HAP-1 (cell line): ENCODE results near the gene SASH1.

ENCODE experiments used
- DNase-seq, 2 experiments: peaks; one replicate each; pipeline ENCODE4 v3.0.0-alpha.2; 2016 to 2020; ENCODE audit warnings: low spot score in 2 of 2
- H3K27me3 ChIP-seq: fragments of 250-450 bp; sonication (Bioruptor Pico); 2 replicates; pipeline ENCODE4 v1.5.1; 2020; ENCODE audit warnings: low read depth, mild to moderate bottlenecking, moderate library complexity
- H3K36me3 ChIP-seq: fragments of 250-450 bp; sonication (Bioruptor Pico); replicated peaks from 2 replicates; pipeline ENCODE4 v1.5.1; 2020; ENCODE audit warnings: mild to moderate bottlenecking
- H3K4me1 ChIP-seq: fragments of 250-450 bp; sonication (Bioruptor Pico); 2 replicates; pipeline ENCODE4 v1.5.1; 2020; ENCODE audit warnings: mild to moderate bottlenecking
- H3K4me3 ChIP-seq: fragments of 250-450 bp; sonication (Bioruptor Pico); 2 replicates; pipeline ENCODE4 v1.5.1; 2020; ENCODE audit warnings: mild to moderate bottlenecking, moderate library complexity
- H3K9me3 ChIP-seq: fragments of 250-450 bp; sonication (Bioruptor Pico); 2 replicates; pipeline ENCODE4 v1.5.1; 2020; ENCODE audit warnings: mild to moderate bottlenecking, moderate library complexity
- in situ Hi-C: fragments of 300-500 bp; cut with MboI; formaldehyde crosslinking; loops from 3 replicates; pipeline ENCODE4 v1.14.3; 2020; ENCODE audit warnings: low sequenced_read_pairs, inconsistent platforms, mixed read lengths

The SASH1 gene

DNA sequence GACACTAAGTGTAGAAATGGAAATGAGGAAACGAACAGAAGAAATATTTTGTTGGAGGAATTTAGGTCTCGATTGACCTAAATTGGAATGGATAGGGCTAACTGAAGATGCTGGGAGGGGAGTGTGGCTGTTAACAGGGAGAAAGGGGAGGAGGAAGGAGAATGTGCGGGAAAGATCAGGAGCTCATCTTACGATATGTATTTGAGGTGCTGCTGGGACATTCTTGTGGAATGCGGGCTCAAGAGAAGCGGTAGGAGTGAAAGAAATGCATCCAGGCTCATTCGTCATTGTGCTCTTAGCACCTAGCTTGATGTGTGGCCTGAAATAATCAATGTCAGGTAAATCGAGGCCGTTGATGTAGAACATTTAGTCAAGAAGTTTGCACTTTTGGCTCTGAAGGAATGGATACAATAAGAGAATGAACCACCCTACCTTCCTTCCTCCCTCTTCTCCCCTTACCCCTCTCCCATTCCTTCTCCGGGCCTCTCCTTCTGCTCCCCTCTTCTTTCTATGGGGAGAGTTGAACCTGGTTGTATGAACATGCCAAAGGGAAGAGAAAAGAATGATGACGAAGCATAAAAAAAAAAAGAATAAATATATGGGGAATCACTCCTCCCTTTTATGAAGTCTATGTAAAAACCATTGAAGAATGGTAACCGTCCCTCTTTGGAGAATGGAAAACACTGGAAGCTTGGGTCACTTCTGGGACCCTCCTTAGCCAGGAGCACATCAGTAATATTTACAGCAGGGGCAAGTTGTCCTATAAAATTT lies 70.9 kb downstream of the SASH1 start:
- in situ Hi-C loops = no loop called here
- DNase-seq = no peak
- Histone ChIP-seq H3K9me3 (no peaks in the 10 kb centered on the region), H3K27me3 (no peaks in the 10 kb centered on the region), H3K4me3 (no peak overlapping the region), H3K36me3 (no peaks in the 10 kb centered on the region), H3K4me1 (no peaks in the 10 kb centered on the region)

DNA sequence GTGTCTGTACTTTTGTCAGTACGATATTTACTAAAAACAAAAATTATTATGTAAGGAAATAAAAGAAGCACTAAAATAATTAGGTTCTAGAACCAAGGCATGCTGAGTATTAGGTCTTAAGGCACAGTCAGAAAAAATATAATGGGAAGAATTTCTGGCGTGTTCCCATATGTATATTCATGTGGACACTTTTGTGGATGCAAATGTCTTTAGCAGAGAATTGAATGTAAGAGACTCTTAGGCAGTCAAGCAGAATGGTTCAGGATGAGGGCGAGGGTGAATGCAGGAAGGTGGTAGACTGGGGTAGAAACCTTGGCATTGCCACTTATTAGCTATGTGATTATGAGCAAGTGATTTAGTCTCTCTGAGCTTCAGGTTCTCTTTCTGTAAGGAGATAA lies 71.5 kb downstream of the SASH1 start:
- Histone ChIP-seq H3K27me3 (no peaks in the 10 kb centered on the region), H3K36me3 (no peaks in the 10 kb centered on the region), H3K9me3 (no peaks in the 10 kb centered on the region), H3K4me3 (no peak overlapping the region), H3K4me1 (no peaks in the 10 kb centered on the region)
- in situ Hi-C loops = no loop called here
- DNase-seq = no peak

DNA sequence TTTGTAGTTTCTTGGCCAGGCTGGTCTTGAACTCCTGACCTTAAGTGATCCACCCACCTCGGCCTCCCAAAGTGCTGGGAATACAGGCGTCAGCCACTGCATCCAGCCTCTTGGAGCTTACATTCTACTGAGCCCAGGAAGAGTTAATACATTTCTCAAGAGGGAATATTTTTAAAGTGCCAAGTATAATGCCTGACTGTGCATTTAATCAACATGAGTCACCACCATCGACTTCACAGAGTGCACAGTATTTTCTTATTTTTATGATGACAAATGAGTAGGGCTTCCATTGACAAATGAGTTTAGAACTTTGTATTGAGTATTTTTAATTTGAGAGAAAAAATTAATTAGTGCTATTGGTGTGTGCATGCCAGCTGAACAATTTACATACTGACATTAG lies 72.2 kb downstream of the SASH1 start:
- no peaks in the 10 kb centered on the region for H3K36me3 ChIP-seq
- H3K4me1 ChIP-seq = no peaks in the 10 kb centered on the region
- H3K27me3 ChIP-seq = no peaks in the 10 kb centered on the region
- in situ Hi-C loops = no loop called here
- H3K9me3 ChIP-seq = no peaks in the 10 kb centered on the region
- DNase-seq = no peak
- no peak overlapping the region for H3K4me3 ChIP-seq

DNA sequence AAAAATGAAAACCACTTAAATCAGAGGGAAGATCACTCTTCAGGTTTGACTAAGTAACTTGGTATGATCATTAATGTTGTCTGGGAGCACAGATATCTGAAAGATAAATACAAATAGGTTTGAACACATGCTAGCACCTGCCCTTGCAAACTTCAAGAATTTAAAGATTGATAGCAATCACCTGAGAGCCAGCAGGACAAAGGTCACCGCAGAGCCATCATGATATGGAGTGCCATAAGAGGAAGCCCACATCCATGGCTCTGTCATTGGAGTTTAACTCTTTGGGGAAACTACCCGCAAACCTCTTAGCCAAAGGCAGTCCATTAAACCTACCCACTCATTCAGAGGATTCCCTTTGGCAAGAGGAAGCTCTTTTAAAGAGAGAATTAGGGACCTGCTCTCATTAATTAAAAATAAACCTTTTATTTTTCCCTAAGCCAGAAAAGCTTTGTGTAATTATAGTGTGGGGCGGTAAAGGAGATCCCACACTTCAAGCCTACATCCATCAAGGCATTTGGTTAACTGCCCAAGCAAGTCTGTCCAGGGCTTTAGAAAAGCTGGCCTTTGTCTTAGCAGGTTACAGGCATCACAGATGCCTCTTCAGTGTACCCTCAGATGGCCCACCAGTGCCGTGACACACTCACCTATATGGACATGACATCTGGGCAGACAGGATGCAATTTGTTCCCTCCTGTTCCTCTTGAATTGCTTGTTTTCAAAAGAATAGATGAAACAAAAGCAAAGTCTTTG lies 73.0 kb downstream of the SASH1 start:
- in situ Hi-C loops = no loop called here
- no peaks in the 10 kb centered on the region for H3K36me3 ChIP-seq
- no peaks in the 10 kb centered on the region for H3K27me3 ChIP-seq
- H3K9me3 ChIP-seq = no peaks in the 10 kb centered on the region
- H3K4me1 ChIP-seq = no peaks in the 10 kb centered on the region
- DNase-seq = no peak
- H3K4me3 ChIP-seq = no peak overlapping the region

DNA sequence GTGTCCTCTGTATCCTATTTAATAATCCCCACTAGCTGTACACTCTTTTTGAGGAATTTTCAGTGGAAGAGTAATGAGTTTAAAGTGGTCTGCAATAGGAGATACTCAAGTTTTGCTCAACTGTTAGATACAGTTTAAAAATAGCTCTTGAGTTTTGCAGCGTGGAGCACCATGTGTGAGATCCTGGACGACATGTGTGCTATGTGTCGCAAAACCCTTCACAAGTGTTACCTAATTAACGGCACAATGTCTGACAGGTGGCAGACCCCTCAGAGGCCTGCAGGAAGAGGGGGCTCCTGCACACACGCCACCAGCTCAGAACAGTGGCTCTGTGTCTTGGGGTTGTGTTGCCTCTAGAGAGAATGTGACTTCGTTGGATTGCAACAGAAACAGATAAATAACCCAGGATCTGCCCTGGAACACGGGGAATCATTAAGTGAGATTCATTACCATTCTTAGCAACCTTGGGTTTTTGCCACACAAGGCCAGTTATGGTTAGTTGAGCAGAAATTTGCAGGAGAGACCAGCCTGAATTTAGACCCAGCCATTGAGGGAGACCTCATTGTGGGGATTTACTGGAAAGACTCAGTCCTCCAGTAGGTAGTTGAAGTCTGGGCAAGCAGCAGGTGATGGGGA lies 73.8 kb downstream of the SASH1 start:
- Histone ChIP-seq H3K4me3 (no peak overlapping the region), H3K4me1 (no peaks in the 10 kb centered on the region), H3K9me3 (no peaks in the 10 kb centered on the region), H3K27me3 (no peaks in the 10 kb centered on the region), H3K36me3 (no peaks in the 10 kb centered on the region)
- no peak for DNase-seq
- in situ Hi-C loops = no loop called here

DNA sequence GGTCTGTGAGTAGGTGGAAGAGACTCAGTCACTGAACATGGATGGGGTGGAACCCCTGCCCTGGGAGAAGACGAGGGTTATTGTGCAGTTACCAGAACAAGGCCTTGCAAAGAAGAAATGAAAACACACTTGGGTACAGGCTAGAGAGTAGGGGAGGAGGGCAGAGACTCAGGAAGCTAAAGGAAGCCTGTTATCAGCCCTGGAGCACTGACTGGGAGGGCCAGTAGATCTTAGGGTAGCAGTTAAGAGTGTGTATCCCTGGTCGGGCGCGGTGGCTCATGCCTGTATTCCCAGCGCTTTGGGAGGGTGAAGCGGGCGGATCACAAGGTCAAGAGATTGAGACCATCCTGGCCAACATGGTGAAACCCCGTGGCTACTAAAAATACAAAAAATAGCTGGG lies 74.4 kb downstream of the SASH1 start:
- Histone ChIP-seq H3K4me1 (no peaks in the 10 kb centered on the region), H3K36me3 (no peaks in the 10 kb centered on the region), H3K27me3 (no peaks in the 10 kb centered on the region), H3K9me3 (no peaks in the 10 kb centered on the region), H3K4me3 (no peak overlapping the region)
- in situ Hi-C loops = no loop called here
- no peak for DNase-seq

DNA sequence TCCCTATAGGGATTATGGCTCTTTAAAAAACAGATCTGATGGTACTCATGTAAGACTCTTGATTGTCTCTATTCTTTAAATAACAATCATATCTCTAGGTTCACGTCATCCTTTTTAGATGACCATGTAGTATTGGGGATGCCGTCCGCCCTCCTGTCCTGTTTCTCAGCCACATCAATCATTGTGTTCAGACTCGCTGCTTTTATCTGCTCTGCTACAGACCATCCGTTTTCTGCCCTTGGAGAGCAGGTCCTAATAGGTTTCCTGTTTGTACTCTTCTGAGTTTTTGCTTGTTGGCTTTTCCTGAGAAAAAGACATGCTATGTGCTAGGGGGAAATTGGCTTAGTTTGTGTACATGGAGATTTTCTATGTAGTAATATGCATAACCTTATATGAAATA lies 76.8 kb downstream of the SASH1 start:
- Histone ChIP-seq H3K36me3 (no peaks in the 10 kb centered on the region), H3K9me3 (no peaks in the 10 kb centered on the region), H3K4me1 (no peaks in the 10 kb centered on the region), H3K4me3 (no peak overlapping the region), H3K27me3 (no peaks in the 10 kb centered on the region)
- no peak for DNase-seq
- in situ Hi-C loops = no loop called here

DNA sequence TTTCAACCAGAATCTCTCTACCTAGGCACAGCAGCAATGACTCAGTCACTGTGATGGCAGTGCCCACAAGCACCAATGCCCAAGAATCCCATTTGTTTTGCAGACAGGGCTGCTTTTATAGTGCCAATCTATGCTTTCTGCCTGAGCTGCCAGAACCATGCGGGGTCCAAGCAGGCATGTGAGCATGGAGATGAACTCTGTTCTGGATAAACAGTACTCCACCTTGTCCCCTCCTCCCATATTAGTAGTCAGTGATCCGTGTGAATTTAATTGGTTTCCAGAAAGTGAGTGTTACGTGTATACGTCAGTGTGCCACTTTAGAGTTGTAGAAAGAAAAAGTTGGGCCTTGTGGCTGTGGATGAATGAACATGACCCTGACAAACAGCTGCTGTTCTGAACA lies 79.4 kb downstream of the SASH1 start:
- no peak for DNase-seq
- in situ Hi-C loops = no loop called here

DNA sequence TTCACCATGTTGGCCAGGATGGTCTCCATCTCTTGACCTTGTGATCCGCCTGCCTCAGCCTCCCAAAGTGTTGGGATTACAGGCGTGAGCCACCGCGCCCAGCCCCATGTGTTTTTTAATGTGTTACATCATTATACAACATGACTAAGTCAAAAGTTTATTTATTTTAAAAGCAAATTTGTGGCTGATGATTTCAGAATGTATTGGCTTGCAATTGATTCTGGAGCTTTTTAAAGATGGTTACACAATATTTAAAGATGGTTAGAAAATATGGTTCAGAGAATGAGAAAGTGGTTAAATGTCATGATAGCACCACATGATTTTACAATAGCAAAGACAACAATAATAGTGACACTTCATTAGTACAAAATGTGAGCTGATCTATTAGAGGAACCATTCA lies 80.5 kb downstream of the SASH1 start:
- no peaks in the 10 kb centered on the region for H3K36me3 ChIP-seq
- H3K27me3 ChIP-seq = no peaks in the 10 kb centered on the region
- in situ Hi-C loops = no loop called here
- no peak for DNase-seq
- H3K9me3 ChIP-seq = no peaks in the 10 kb centered on the region
- no peaks in the 10 kb centered on the region for H3K4me1 ChIP-seq
- no peak overlapping the region for H3K4me3 ChIP-seq

More for the DNA sequence above, 79.4 kb downstream of the SASH1 start:
- Histone ChIP-seq H3K4me1 (no peaks in the 10 kb centered on the region), H3K4me3 (no peak overlapping the region), H3K9me3 (no peaks in the 10 kb centered on the region), H3K27me3 (no peaks in the 10 kb centered on the region), H3K36me3 (no peaks in the 10 kb centered on the region)

DNA sequence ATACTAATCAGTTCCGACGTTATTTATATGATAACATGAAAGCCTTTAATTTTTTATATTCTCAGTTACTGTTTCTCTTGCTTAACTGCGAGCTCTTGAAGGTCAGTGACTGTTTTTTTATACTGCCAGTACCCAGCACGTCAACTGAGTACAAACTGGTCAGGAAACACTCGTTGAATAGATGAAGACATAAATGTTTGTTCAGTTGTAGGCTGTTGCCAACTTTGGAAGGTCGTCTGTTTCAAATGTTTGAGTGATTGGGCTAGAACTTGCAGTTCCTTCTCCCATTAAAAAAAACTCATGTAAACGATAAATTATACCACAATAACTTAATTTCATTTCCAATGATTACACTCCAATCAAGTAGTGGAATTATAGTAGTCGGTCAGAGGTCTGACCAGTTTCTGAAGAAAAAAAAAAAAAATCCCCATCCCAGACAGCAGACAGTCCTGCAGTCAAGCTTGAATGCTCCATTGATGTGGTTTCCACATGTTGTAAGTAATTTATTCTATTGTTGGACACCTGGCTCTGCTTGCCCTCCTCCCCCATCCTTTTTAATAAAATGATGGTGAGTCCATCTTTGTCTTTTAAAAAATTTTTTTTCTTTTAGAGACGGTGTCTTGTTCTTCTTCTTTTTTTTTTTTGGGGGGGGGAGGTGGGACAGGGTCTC lies 81.1 kb downstream of the SASH1 start:
- H3K4me3 ChIP-seq = no peak overlapping the region
- no peaks in the 10 kb centered on the region for H3K36me3 ChIP-seq
- no peaks in the 10 kb centered on the region for H3K4me1 ChIP-seq
- DNase-seq = no peak
- H3K9me3 ChIP-seq = no peaks in the 10 kb centered on the region
- in situ Hi-C loops = no loop called here
- no peaks in the 10 kb centered on the region for H3K27me3 ChIP-seq

DNA sequence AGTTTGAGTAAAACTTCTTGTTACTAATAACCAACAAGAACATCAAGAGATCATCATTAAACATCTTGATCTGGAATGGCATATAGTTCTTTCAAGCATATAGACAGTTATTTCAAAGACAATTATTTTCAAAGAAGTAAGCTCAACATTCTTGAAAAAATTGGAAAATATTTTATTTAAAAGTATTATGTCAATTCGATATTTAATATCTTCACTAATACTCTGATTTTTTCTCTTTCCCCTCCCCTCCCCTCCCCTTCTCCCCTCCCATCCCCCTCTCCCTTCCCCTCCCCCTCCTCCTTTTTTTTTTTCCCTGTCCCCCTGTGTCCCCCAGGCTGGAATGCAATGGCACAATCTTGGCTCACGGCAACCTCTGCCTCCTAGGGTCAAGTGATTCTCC lies 82.8 kb downstream of the SASH1 start:
- Histone ChIP-seq H3K9me3 (no peaks in the 10 kb centered on the region), H3K4me1 (no peaks in the 10 kb centered on the region), H3K4me3 (no peak overlapping the region), H3K36me3 (no peaks in the 10 kb centered on the region), H3K27me3 (no peaks in the 10 kb centered on the region)
- DNase-seq = no peak
- in situ Hi-C loops = no loop called here

DNA sequence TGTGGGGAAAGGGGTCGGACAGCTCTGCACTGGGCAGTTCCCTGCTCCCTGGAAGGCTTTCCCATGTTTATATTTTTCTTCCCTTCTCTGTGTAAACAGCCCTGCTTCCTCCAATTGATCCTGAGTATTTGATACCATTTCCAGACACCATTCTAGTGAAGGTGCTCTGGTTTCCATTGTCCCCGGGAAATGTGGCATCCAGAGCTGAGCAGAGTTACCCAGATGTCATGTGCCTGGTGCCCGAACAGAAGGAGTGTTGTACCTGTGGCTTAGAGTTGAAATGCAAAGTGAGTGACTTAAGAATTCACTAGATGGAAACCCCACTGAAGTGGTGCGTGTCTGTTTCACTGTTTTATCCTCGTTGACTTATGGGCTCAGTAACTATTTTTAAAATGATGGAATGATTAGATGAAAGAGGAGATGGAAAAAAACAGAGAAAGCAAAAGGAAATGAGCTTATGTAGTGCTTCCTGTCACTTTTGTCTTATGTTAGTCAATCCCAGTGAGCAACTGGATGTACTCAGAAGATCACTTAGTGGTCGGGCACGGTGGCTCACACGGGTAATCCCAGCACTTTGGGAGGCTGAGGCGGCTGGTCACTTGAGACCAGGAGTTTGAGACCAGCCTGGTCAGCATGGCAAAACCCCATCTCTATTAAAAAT lies 83.8 kb downstream of the SASH1 start:
- Histone ChIP-seq H3K36me3 (no peaks in the 10 kb centered on the region), H3K9me3 (no peaks in the 10 kb centered on the region), H3K27me3 (no peaks in the 10 kb centered on the region), H3K4me3 (no peak overlapping the region), H3K4me1 (no peaks in the 10 kb centered on the region)
- in situ Hi-C loops = no loop called here
- no peak for DNase-seq

DNA sequence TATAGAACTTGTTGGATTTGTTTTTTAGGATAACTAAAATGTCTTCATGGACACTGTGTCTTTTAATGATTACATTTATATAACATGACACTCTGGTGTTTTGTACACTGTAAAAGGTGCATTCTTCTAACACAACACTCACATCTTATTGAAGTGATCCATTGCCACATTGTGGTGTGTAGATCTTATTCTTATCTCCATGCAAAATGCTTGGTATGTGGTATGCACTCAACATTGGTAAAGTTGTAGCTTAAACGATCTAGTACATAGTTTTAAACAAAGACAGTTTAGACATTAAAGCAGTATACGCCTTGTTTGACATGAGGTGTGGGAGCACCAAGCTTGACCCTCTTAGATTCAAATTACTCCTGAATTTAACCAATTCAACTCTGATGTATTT lies 84.7 kb downstream of the SASH1 start:
- in situ Hi-C loops = no loop called here

More for the DNA sequence above, 84.7 kb downstream of the SASH1 start:
- Histone ChIP-seq H3K36me3 (no peaks in the 10 kb centered on the region), H3K9me3 (no peaks in the 10 kb centered on the region), H3K4me1 (no peaks in the 10 kb centered on the region), H3K27me3 (no peaks in the 10 kb centered on the region), H3K4me3 (no peak overlapping the region)
- no peak for DNase-seq
